ENCODE data around the gene ZNF345.

Gene ZNF345

GRCh38 chr19:36916991-36917390 lies 66.3 kb downstream of the ZNF345 start:
- peak in 27 of 56 donors; percentile 0 to 45 (median 9) for DNase-seq

- no peak for DNase-seq
Observed at GRCh38 chr19:36918090-36918489, 67.4 kb downstream of the ZNF345 start.
